DLD1 (cell line): Measurements from ENCODE around the gene FXYD1.

Experiments
- in situ Hi-C: cut with HindIII; loops from 2 replicates; pipeline ENCODE4 v1.10.0; 2017; ENCODE audit warnings: low sequenced_read_pairs

FXYD1 gene

GRCh38 chr19:35160629-35161433 lies 22.2 kb downstream of the FXYD1 start:
- in situ Hi-C loops = no loop called here

- in situ Hi-C loops = no loop called here
Measured at GRCh38 chr19:35161434-35161743, 22.8 kb downstream of the FXYD1 start.

GRCh38 chr19:35162471-35163326 lies 24.1 kb downstream of the FXYD1 start:
- in situ Hi-C loops = no loop called here

- in situ Hi-C loops = no loop called here
Measured at GRCh38 chr19:35164418-35164817, 25.8 kb downstream of the FXYD1 start.

- in situ Hi-C loops = no loop called here
Measured at GRCh38 chr19:35165200-35166058, 26.8 kb downstream of the FXYD1 start.

GRCh38 chr19:35166100-35167063 lies 27.8 kb downstream of the FXYD1 start:
- in situ Hi-C loops = no loop called here

GRCh38 chr19:35167251-35168119 lies 28.9 kb downstream of the FXYD1 start:
- in situ Hi-C loops = no loop called here

- in situ Hi-C loops = no loop called here
Measured at GRCh38 chr19:35168196-35168595, 29.6 kb downstream of the FXYD1 start.

- in situ Hi-C loops = no loop called here
Measured at GRCh38 chr19:35169221-35169995, 30.8 kb downstream of the FXYD1 start.

- in situ Hi-C loops = no loop called here
Measured at GRCh38 chr19:35170359-35171061, 31.9 kb downstream of the FXYD1 start.

- in situ Hi-C loops = no loop called here
Measured at GRCh38 chr19:35171730-35172129, 33.1 kb downstream of the FXYD1 start.

GRCh38 chr19:35174226-35174625 lies 35.6 kb downstream of the FXYD1 start:
- in situ Hi-C loops = no loop called here

- in situ Hi-C loops = no loop called here
Measured at GRCh38 chr19:35176181-35176570, 37.6 kb downstream of the FXYD1 start.

- in situ Hi-C loops = no loop called here
Measured at GRCh38 chr19:35177377-35178274, 39.0 kb downstream of the FXYD1 start.

GRCh38 chr19:35178701-35179100 lies 40.1 kb downstream of the FXYD1 start:
- in situ Hi-C loops = no loop called here

- in situ Hi-C loops = no loop called here
Measured at GRCh38 chr19:35179830-35180229, 41.2 kb downstream of the FXYD1 start.

- in situ Hi-C loops = no loop called here
Measured at GRCh38 chr19:35181387-35181786, 42.8 kb downstream of the FXYD1 start.
